A673 (cell line): ENCODE results near the gene BTF3.

Source experiments
- CTCF ChIP-seq: fragments of 300-800, 200-600 bp; sonication (generic); conservative IDR thresholded peaks from 2 replicates; pipeline ENCODE4 v1.5.1; 2017; ENCODE audit warnings: low read depth, mild to moderate bottlenecking, antibody characterized with exemption, low read length, moderate library complexity, mixed read lengths
- EZH2 ChIP-seq: fragments of 200-600 bp; sonication (generic); IDR thresholded peaks from 2 replicates; pipeline ENCODE4 v1.6.1; 2017; ENCODE audit warnings: borderline replicate concordance, low read depth, mild to moderate bottlenecking, mixed read lengths, antibody characterized with exemption, low read length; ENCODE audit not compliant: poor library complexity, severe bottlenecking

GRCh38 chr5:73513996-73514395 is 15.8 kb downstream of the BTF3 start:
- TF ChIP-seq CTCF (no peak), EZH2 (no peak)
